GM23338 (cell line): ENCODE data around the gene PBX3. TPM values are rescaled to one million over a fixed set of nuclear protein-coding genes. Genes with fewer than 3 reads are reported as not detected.

Experiments used
- ATAC-seq: fragments of 200-7000 bp; cut with Tn5 transposase; 3 replicates; pipeline ENCODE4 v1.9.1; 2020
- DNase-seq: peaks from one replicate; pipeline ENCODE4 v3.0.0-alpha.2; 2015; ENCODE audit warnings: low spot score
- H2AFZ ChIP-seq: fragments of 200-600 bp; sonication (generic); 2 replicates; pipeline ENCODE4 v1.8.0; 2016; ENCODE audit warnings: antibody characterized with exemption, mild to moderate bottlenecking, moderate library complexity
- H3F3A ChIP-seq: fragments of 200-600 bp; sonication (generic); replicated peaks from 2 replicates; pipeline ENCODE4 v1.8.0; 2017; ENCODE audit warnings: antibody characterized with exemption, mixed run types, low read depth
- H3K27ac ChIP-seq: fragments of 200-600 bp; sonication (generic); 2 replicates; pipeline ENCODE4 v1.6.1; 2016; ENCODE audit warnings: low read depth
- H3K27me3 ChIP-seq: fragments of 200-600 bp; sonication (generic); 2 replicates; pipeline ENCODE4 v1.8.0; 2016; ENCODE audit warnings: mild to moderate bottlenecking, mixed run types, moderate library complexity; ENCODE audit not compliant: insufficient read depth
- H3K36me3 ChIP-seq: fragments of 200-600 bp; sonication (generic); 2 replicates; pipeline ENCODE4 v1.8.0; 2016; ENCODE audit warnings: mild to moderate bottlenecking; ENCODE audit not compliant: insufficient read depth
- H3K4me1 ChIP-seq: fragments of 200-600 bp; sonication (generic); 2 replicates; pipeline ENCODE4 v1.8.0; 2016; ENCODE audit warnings: mild to moderate bottlenecking, moderate library complexity; ENCODE audit not compliant: insufficient read depth
- H3K4me2 ChIP-seq: fragments of 200-600 bp; sonication (generic); 2 replicates; pipeline ENCODE4 v1.7.1; 2017; ENCODE audit warnings: mixed run types
- H3K4me3 ChIP-seq: fragments of 200-600 bp; sonication (generic); 2 replicates; pipeline ENCODE4 v1.6.1; 2016; ENCODE audit warnings: mixed run types
- H3K79me2 ChIP-seq: fragments of 200-600 bp; sonication (generic); replicated peaks from 2 replicates; pipeline ENCODE4 v1.8.0; 2017; ENCODE audit warnings: mild to moderate bottlenecking; ENCODE audit not compliant: insufficient read depth
- H3K9me2 ChIP-seq: fragments of 200-600 bp; sonication (generic); 2 replicates; pipeline ENCODE4 v1.8.0; 2017; ENCODE audit not compliant: insufficient read depth
- H4K20me1 ChIP-seq: fragments of 200-600 bp; sonication (generic); replicated peaks from 2 replicates; pipeline ENCODE4 v1.8.0; 2017; ENCODE audit warnings: mild to moderate bottlenecking; ENCODE audit not compliant: insufficient read depth
- H3K27ac Mint-ChIP-seq: 2 replicates; pipeline ENCODE4 v1.8.0; 2020; ENCODE audit warnings: inconsistent platforms, mild to moderate bottlenecking, moderate library complexity, mixed read lengths
- H3K27me3 Mint-ChIP-seq: 3 replicates; pipeline ENCODE4 v1.8.0; 2022; ENCODE audit warnings: low read depth, mild to moderate bottlenecking, moderate library complexity, mixed read lengths, inconsistent platforms; ENCODE audit not compliant: insufficient read depth, poor library complexity
- H3K36me3 Mint-ChIP-seq: 3 replicates; pipeline ENCODE4 v1.8.0; 2021; ENCODE audit warnings: low read depth, mild to moderate bottlenecking, inconsistent platforms, moderate library complexity, mixed read lengths
- H3K4me1 Mint-ChIP-seq: 3 replicates; pipeline ENCODE4 v1.8.0; 2020; ENCODE audit warnings: mild to moderate bottlenecking, inconsistent platforms, mixed read lengths
- H3K4me3 Mint-ChIP-seq: 3 replicates; pipeline ENCODE4 v1.8.0; 2021; ENCODE audit warnings: moderate library complexity, mild to moderate bottlenecking, inconsistent platforms, mixed read lengths
- H3K9me3 Mint-ChIP-seq: 3 replicates; pipeline ENCODE4 v1.8.0; 2020; ENCODE audit warnings: moderate library complexity, mild to moderate bottlenecking, inconsistent platforms, mixed read lengths
- CREB1 ChIP-seq: fragments of 250-450 bp; sonication (Bioruptor Pico); IDR thresholded peaks from 2 replicates; pipeline ENCODE4 v1.5.0; 2020; ENCODE audit warnings: low read depth, mild to moderate bottlenecking, moderate library complexity
- EZH2 ChIP-seq: fragments of 200-600 bp; sonication (generic); IDR thresholded peaks from one replicate; pipeline ENCODE4 v1.8.0; 2017; ENCODE audit warnings: antibody characterized with exemption, mild to moderate bottlenecking, low read depth; ENCODE audit not compliant: unreplicated experiment
- EZH2phosphoT487 ChIP-seq: fragments of 200-600 bp; sonication (generic); IDR thresholded peaks from one replicate; pipeline ENCODE4 v1.8.1; 2018; ENCODE audit warnings: antibody characterized with exemption; ENCODE audit not compliant: unreplicated experiment
- JUNB ChIP-seq: IDR thresholded peaks from one replicate; pipeline ENCODE4 v1.6.1; 2016; ENCODE audit warnings: antibody characterized with exemption; ENCODE audit not compliant: unreplicated experiment
- NANOG ChIP-seq: IDR thresholded peaks from 2 replicates; pipeline ENCODE4 v1.6.1; 2016; ENCODE audit warnings: antibody characterized with exemption, borderline replicate concordance
- POLR2AphosphoS5 ChIP-seq: IDR thresholded peaks from 2 replicates; pipeline ENCODE4 v1.6.1; 2016; ENCODE audit warnings: antibody characterized with exemption, low read depth
- STAT1 ChIP-seq: IDR thresholded peaks from one replicate; pipeline ENCODE4 v1.6.1; 2016; ENCODE audit warnings: antibody characterized with exemption; ENCODE audit not compliant: unreplicated experiment
- ZNF114 ChIP-seq: fragments of 250-450 bp; sonication (Bioruptor Pico); IDR thresholded peaks from 2 replicates; pipeline ENCODE4 v1.5.0; 2020; ENCODE audit warnings: mild to moderate bottlenecking, moderate library complexity
- ZNF331 ChIP-seq: fragments of 250-450 bp; sonication (Bioruptor Pico); IDR thresholded peaks from 2 replicates; pipeline ENCODE4 v1.5.0; 2020; ENCODE audit warnings: low read depth, mild to moderate bottlenecking, moderate library complexity
- ZNF462 ChIP-seq: fragments of 250-450 bp; sonication (Bioruptor Pico); IDR thresholded peaks from 2 replicates; pipeline ENCODE4 v1.5.0; 2020; ENCODE audit warnings: mild to moderate bottlenecking, moderate library complexity
- polyA plus RNA-seq: library from polyadenylated mRNA; unstranded; fragments of >200 nt; fragmentation: Nextera tagmentation; extraction: Ambion mirVana; gene quantifications from 2 replicates; pipeline ENCODE4 v1.2.1, GENCODE V29; 2016
- total RNA-seq: library from RNA; depleted of rRNA; stranded (reverse); fragments of >200 nt; shearing (Covaris generic); gene quantifications from 2 replicates; pipeline ENCODE4 v1.2.3, GENCODE V29; 2014
- TF ChIP-seq, protein P1 (sequence below): IDR thresholded peaks from 2 replicates; pipeline ENCODE4 v1.6.1; 2016; ENCODE audit warnings: antibody characterized with exemption
- TF ChIP-seq, protein P2 (sequence below): IDR thresholded peaks from one replicate; pipeline ENCODE4 v1.6.1; 2018; ENCODE audit warnings: antibody characterized with exemption; ENCODE audit not compliant: unreplicated experiment
- TF ChIP-seq, protein P3 (sequence below), 2 experiments: fragments of 200-600 bp in 1 of 2; sonication (generic) in 1 of 2; conservative IDR thresholded peaks; 2 replicates each; pipeline versions ENCODE4 v1.5.1 to v1.6.1; 2016 to 2017; ENCODE audit warnings: antibody characterized with exemption in 2 of 2, low read depth in 2 of 2, mild to moderate bottlenecking in 2 of 2, moderate library complexity in 1 of 2

Gene PBX3
- total and polyA plus RNA-seq, 2 experiments from 2014 or later = 28.9 to 50.5 TPM

GRCh38 chr9:126002476-126003350 is 255.5 kb downstream of the PBX3 start:
- Histone ChIP-seq H3K4me3 (no peak overlapping the region), H3K4me2 (no peak overlapping the region), H3K79me2 (no peaks in the 10 kb centered on the region), H3K27me3 (no peaks in the 10 kb centered on the region), H3K36me3 (no peaks in the 10 kb centered on the region), H3K9me2 (no peaks in the 10 kb centered on the region), H3K4me1 (no peaks in the 10 kb centered on the region), H3K27ac (no peak overlapping the region), H4K20me1 (no peaks in the 10 kb centered on the region), H2AFZ (no peak overlapping the region), H3F3A (no peaks in the 10 kb centered on the region)
- H3K36me3 Mint-ChIP-seq = peaks cover 10% of the 10 kb centered on the region; the same call in 1 of the 3 replicates
- no peak for TF ChIP-seq ZNF462 (CRISPR knock-in tag)
- TF ChIP-seq, protein P1, sequence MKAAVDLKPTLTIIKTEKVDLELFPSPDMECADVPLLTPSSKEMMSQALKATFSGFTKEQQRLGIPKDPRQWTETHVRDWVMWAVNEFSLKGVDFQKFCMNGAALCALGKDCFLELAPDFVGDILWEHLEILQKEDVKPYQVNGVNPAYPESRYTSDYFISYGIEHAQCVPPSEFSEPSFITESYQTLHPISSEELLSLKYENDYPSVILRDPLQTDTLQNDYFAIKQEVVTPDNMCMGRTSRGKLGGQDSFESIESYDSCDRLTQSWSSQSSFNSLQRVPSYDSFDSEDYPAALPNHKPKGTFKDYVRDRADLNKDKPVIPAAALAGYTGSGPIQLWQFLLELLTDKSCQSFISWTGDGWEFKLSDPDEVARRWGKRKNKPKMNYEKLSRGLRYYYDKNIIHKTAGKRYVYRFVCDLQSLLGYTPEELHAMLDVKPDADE = no peak
- TF ChIP-seq, protein P2, sequence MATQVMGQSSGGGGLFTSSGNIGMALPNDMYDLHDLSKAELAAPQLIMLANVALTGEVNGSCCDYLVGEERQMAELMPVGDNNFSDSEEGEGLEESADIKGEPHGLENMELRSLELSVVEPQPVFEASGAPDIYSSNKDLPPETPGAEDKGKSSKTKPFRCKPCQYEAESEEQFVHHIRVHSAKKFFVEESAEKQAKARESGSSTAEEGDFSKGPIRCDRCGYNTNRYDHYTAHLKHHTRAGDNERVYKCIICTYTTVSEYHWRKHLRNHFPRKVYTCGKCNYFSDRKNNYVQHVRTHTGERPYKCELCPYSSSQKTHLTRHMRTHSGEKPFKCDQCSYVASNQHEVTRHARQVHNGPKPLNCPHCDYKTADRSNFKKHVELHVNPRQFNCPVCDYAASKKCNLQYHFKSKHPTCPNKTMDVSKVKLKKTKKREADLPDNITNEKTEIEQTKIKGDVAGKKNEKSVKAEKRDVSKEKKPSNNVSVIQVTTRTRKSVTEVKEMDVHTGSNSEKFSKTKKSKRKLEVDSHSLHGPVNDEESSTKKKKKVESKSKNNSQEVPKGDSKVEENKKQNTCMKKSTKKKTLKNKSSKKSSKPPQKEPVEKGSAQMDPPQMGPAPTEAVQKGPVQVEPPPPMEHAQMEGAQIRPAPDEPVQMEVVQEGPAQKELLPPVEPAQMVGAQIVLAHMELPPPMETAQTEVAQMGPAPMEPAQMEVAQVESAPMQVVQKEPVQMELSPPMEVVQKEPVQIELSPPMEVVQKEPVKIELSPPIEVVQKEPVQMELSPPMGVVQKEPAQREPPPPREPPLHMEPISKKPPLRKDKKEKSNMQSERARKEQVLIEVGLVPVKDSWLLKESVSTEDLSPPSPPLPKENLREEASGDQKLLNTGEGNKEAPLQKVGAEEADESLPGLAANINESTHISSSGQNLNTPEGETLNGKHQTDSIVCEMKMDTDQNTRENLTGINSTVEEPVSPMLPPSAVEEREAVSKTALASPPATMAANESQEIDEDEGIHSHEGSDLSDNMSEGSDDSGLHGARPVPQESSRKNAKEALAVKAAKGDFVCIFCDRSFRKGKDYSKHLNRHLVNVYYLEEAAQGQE = no peak
- no peak for TF ChIP-seq EZH2
- TF ChIP-seq JUNB = no peak
- TF ChIP-seq CREB1 (CRISPR knock-in tag) = no peak
- no peak for TF ChIP-seq ZNF331 (CRISPR knock-in tag)
- no peak for TF ChIP-seq STAT1
- TF ChIP-seq, protein P3, sequence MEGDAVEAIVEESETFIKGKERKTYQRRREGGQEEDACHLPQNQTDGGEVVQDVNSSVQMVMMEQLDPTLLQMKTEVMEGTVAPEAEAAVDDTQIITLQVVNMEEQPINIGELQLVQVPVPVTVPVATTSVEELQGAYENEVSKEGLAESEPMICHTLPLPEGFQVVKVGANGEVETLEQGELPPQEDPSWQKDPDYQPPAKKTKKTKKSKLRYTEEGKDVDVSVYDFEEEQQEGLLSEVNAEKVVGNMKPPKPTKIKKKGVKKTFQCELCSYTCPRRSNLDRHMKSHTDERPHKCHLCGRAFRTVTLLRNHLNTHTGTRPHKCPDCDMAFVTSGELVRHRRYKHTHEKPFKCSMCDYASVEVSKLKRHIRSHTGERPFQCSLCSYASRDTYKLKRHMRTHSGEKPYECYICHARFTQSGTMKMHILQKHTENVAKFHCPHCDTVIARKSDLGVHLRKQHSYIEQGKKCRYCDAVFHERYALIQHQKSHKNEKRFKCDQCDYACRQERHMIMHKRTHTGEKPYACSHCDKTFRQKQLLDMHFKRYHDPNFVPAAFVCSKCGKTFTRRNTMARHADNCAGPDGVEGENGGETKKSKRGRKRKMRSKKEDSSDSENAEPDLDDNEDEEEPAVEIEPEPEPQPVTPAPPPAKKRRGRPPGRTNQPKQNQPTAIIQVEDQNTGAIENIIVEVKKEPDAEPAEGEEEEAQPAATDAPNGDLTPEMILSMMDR (conservative IDR thresholded peaks at IDR 0.05; ENCODE audit: low read depth in 2 of 2) = no peak
- TF ChIP-seq POLR2AphosphoS5 = no peak
- no peak for TF ChIP-seq ZNF114 (CRISPR knock-in tag)
- TF ChIP-seq EZH2phosphoT487 = no peak
- no peak for TF ChIP-seq NANOG
- H3K4me3 Mint-ChIP-seq = no peak overlapping the region
- DNase-seq (no peak), ATAC-seq (no peak)
- no peak overlapping the region for H3K27ac Mint-ChIP-seq
- H3K27me3 Mint-ChIP-seq = peaks cover 8% of the 10 kb centered on the region
- peaks cover 4% of the 10 kb centered on the region; the same call in 1 of the 3 replicates for H3K4me1 Mint-ChIP-seq
- peaks cover 13% of the 10 kb centered on the region; the same call in 2 of the 3 replicates for H3K9me3 Mint-ChIP-seq
